Smooth muscle cell of the pulmonary artery (primary cell): ENCODE data around the gene NR4A2. TPM values are rescaled to one million over a fixed set of nuclear protein-coding genes. Genes with fewer than 3 reads are reported as not detected.

Experiments
- total RNA-seq: library from RNA; depleted of rRNA; stranded (reverse); fragments of >200 nt; gene quantifications from 2 replicates; pipeline ENCODE4 v1.2.3, GENCODE V29; 2014

NR4A2 gene
- total RNA-seq = 0.40 and 8.5 TPM in 2 replicates

GRCh38 chr2:156332534-156333273, at the start of gene NR4A2:
Gene NR4A2, minus strand, starts transcription at chr2:156332721. Its CDS starts 2,535 bp downstream, at chr2:156330186.

Other genes starting within 250 kb of the NR4A2 start
- gene GPD2, start 103.7 kb upstream of the NR4A2 start, total RNA-seq = 33.3 and 59.2 TPM in 2 replicates